GM19372 (cell line): ENCODE data around the gene ARHGEF10L.

Source experiments
- ATAC-seq: cut with Tn5 transposase; IDR thresholded peaks from one replicate; pipeline ENCODE4 v1.9.1; 2021; ENCODE audit warnings: mild to moderate bottlenecking, low read depth, moderate library complexity; ENCODE audit not compliant: unreplicated experiment

The ARHGEF10L gene

GRCh38 chr1:17669866-17670451 lies 130.5 kb downstream of the ARHGEF10L start:
- ATAC-seq: no peak

DNA sequence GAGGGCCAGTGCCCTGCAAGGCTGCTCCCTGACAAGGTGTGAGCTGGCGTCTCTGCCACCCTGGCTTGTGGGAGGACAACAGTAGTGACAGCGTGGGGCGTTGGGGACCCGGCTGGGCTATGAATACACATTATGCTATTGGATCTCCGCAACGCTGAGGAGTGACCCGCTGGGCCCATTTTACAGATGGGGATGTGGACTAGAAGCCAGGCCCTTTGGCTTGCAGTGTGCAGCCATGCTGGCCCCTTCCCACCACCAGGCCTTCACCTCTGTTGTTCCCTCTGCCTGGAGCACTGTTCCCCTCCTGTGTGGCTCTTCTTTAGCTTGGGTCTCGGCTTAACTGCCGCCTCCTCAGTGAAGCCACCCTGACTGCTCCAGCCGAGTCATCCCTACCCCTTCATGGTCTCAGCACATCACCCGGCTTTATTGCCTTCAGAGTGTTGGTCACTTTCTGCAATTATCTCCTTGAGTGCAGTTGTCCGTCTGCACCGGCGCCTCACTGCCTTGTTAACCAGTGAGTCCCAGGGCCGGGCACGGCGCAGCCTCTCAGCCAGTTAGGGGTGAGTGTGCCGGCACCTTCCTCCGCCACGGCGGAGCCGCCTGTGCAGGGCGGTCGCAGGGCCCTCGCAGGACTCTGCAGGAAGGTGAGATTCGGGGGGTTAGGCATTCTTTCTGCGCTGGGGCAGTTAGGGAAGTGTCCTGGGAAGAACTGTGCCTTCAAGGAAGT lies 131.3 kb downstream of the ARHGEF10L start:
- ATAC-seq: no peak

GRCh38 chr1:17671314-17671705 lies 131.8 kb downstream of the ARHGEF10L start:
- ATAC-seq: no peak

DNA sequence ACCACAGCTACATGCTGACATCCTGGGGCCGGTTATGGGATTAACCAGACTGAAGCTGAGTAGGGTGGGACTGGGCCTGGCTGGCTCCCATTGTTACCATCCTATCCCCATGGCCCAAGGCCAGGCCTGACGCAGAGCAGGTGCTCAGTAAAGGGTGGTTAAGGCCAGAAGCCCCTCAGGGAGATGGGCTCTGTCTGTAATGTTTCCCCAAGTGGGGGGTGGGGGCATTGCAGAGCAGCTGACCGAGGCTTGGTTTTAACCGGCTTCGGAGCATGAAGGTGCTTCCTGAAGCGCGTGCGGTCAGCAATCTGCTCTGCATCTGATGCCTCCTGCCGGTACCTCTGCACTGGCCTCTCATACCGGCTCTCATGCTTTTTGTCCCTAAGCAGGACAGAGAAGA lies 132.2 kb downstream of the ARHGEF10L start:
- ATAC-seq: no peak

DNA sequence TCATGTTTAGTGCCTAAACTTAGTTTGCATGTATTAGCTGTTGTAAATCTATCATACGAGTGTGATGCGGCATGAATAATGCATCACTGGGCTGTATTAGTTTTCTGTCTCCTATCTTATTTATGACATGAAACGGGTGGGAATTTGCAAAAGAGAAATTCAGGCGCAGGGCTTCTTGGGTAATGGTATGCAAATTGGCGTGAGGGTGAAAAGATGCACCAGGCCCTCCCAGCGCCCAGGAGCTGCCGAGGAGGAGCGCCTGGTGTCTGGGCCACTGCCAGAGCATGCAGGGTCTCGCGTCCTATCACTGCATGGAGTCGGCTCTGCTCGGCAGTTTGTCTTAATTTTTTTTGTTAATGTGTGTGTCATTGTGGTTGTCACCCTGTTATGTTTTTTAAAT lies 132.7 kb downstream of the ARHGEF10L start:
- ATAC-seq: no peak

- no peak for ATAC-seq
These were observed 134.0 kb downstream of the ARHGEF10L start for GRCh38 chr1:17673329-17674072.

- ATAC-seq: no peak
These were observed 135.4 kb downstream of the ARHGEF10L start for GRCh38 chr1:17674726-17675500.

DNA sequence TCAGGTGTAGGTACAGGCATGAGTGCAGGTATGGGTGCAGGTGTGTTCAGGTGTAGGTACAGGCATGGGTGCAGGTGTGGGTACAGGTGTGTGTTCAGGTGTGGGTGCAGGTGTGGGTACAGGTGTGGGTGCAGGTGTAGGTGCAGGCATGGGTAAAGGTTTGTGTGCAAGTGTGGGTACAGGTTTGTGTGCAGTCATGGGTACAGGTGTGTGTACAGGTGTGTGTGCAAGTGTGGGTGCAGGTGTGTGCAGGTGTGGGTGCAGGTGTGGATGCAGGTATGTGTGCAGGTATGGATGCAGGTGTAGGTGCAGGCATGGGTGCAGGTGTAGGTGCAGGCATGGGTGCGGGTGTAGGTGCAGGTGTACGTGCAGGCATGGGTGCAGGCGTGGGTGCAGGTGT lies 136.2 kb downstream of the ARHGEF10L start:
- ATAC-seq: no peak

DNA sequence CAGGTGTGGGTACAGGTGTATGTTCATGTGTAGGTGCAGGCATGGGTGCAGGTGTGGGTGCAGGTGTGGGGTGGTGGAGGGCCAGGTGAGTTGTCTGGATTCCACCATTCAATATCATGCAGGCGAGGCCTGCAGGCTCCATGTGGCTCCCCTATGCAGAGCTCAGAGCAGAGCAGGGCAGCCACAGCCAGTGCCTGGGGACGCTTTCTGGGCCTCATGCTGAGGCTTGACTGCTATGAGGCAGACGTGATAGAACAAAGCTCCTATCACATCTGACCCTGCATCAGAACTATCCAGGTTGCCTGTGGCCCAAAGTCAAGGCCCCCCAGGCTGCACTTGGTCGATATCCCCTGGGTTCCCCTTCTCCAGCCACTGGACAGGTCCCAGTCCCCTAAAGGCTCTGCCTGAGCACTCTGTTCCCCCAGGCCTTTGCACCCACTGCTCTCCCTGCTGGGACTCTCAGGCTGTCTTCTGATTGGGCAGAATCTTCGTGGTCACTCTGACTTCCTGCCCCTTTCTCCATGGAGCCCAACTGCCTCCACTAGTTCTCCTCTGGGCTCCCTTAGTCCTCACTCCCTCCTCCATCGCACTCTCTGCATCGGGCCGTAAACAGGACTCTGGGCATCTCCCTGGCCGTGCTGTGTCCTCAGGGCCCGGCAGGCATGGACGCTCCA lies 137.0 kb downstream of the ARHGEF10L start:
- ATAC-seq: no peak

GRCh38 chr1:17678011-17678410 lies 138.5 kb downstream of the ARHGEF10L start:
- no peak for ATAC-seq

DNA sequence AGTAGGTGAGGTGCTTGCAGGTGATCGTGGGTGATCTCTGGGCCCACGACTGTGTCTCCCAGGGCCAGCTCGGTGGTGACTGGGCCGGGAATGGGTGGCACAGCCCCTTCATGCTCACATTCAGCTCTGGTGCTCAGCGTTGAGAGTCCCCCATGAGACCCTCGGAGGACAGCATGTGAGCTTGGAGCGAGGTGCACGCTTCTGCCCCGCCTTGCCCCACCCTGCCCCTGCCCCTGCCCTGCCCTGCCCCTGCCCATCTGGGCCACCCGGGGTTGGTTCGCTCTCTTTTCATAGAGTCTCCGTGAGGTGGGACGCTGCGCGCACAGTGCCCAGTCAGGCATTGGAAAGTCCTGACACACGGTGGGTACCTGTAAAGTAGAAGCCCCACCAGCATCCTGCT lies 140.4 kb downstream of the ARHGEF10L start:
- ATAC-seq: no peak

DNA sequence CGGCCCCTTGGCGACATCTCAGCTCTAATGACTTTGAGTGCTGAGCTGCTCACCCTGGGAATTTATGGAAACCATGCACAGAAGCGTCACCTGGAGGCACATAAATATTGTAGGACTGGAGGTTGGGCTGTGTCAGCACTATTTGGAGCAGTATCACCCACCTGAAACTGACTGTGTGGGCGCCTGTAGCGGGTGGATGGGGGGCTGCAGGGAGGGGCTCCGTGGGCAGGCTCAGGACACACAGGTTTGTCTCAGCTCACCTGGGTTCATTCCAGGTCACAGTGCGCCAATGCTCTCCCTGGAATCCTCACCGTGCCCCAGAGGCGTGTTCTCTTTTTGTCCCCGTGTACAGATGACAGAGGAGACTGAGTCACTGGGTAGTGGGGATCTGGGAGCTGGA lies 140.8 kb downstream of the ARHGEF10L start:
- no peak for ATAC-seq

GRCh38 chr1:17682400-17682799 lies 142.9 kb downstream of the ARHGEF10L start:
- ATAC-seq: no peak

DNA sequence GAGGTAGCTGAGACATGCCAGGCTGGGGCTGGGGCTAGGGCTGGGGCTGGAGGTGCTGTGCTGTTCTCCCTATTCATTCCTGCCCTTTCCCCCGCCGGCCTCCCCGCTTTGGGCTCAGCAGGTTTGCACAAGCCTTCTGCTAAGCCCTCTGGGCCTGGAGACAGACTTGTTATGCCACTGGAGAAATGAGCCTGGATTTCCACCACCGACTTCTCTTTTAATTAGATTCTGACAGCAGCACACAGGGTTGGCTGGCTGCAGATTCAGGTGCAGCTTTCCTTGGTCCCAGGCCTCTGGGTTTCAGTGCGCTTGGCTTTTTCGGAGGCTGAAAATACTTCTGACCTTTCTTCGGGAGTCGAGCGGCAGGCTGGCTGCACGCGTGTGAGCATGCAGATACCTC lies 144.1 kb downstream of the ARHGEF10L start:
- no peak for ATAC-seq

DNA sequence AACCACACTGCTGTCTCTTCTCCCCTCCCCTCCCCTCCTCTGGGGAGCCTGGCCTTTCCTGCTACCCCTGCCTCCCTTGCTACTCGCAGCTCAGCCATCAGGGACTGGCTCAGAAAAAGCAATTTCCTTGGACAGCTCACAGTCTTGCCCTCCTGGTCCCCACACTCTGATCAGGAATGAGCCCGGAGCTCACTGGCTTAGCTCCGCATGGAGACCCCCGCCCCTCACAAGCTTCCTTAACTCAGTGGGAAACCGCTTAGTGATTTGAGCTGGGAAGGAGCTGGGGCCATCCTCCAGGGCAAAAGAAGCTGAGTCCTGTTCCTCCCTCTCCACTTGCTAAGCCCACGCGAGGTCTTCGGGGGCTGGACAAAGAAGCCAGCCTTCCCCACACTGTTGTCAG lies 145.3 kb downstream of the ARHGEF10L start:
- ATAC-seq: no peak

DNA sequence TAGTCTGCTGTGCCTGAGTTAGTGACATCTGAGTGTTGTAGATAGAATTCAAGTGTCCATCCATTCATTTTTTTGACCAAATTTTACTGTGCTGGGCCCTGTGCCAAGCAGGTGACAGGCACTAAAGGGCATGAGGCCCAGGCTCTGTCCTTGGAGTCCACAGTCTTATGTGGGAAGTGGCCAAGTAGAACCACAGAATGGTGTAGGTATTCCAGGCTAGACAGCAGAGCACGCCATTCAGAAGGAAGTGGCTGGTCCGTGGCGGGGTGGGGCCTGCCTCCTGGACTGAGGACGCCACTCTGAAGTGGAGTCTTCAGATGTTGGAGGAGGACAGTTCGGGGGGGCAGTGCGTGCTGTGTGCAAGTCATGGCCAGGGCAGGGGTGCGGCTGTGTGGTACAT lies 146.8 kb downstream of the ARHGEF10L start:
- ATAC-seq: no peak

- ATAC-seq: no peak
These were observed 147.6 kb downstream of the ARHGEF10L start for GRCh38 chr1:17687145-17687544.

DNA sequence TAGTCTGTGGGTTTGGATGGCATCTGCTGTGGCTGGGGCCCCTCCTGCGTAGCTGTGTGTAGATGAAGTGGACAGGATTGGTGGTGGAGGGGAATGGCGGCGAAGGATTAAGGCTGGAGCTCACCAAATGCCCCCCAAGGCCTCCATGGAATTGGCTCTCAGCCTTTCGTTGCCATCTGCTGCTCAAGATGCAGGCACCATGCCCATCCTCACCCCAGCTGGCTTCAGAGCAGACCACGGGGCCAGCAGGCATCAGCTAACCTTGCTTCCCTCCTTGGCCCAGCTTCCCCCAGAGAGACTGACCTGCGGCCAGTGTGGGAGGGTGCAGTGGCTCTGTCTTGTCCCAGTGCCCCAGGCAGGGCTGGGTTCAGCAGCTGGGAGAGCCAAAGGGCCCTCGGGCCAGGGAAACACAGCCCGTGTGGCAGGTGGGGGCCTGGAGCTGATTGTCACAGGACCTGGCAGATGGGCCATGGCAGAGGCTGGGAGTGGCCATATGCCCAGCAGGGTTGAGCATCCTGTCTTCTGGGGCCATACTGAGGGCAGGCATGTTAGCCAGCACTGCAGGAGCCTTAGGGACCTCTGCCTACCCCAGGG lies 148.8 kb downstream of the ARHGEF10L start:
- no peak for ATAC-seq

DNA sequence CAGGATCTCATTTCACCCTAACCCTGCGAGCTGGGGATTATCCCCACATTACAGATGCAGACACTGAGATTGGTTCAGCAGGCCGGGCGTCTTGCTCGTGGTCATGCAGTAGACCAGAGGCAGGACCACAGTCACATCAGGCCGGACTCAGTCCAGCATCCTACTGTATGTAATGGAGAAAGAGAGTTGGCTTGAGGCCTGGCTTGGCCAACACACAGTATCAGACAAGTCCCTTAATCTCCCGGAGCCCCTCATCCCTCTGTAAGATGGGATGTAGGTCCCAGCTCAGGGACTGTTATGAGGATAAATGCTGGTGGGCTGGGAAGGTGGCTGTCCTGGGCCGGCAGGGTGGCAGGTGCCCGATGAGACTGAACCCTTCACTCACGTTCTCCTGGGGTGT lies 149.5 kb downstream of the ARHGEF10L start:
- no peak for ATAC-seq
